GM23338 (cell line): ENCODE measurements around the gene TMEM11.

Experiments used
- CREB1 ChIP-seq: fragments of 250-450 bp; sonication (Bioruptor Pico); IDR thresholded peaks from 2 replicates; pipeline ENCODE4 v1.5.0; 2020; ENCODE audit warnings: low read depth, mild to moderate bottlenecking, moderate library complexity
- EZH2 ChIP-seq: fragments of 200-600 bp; sonication (generic); IDR thresholded peaks from one replicate; pipeline ENCODE4 v1.8.0; 2017; ENCODE audit warnings: antibody characterized with exemption, mild to moderate bottlenecking, low read depth; ENCODE audit not compliant: unreplicated experiment
- EZH2phosphoT487 ChIP-seq: fragments of 200-600 bp; sonication (generic); IDR thresholded peaks from one replicate; pipeline ENCODE4 v1.8.1; 2018; ENCODE audit warnings: antibody characterized with exemption; ENCODE audit not compliant: unreplicated experiment
- JUNB ChIP-seq: IDR thresholded peaks from one replicate; pipeline ENCODE4 v1.6.1; 2016; ENCODE audit warnings: antibody characterized with exemption; ENCODE audit not compliant: unreplicated experiment
- POLR2AphosphoS5 ChIP-seq: IDR thresholded peaks from 2 replicates; pipeline ENCODE4 v1.6.1; 2016; ENCODE audit warnings: antibody characterized with exemption, low read depth
- STAT1 ChIP-seq: IDR thresholded peaks from one replicate; pipeline ENCODE4 v1.6.1; 2016; ENCODE audit warnings: antibody characterized with exemption; ENCODE audit not compliant: unreplicated experiment
- ZNF114 ChIP-seq: fragments of 250-450 bp; sonication (Bioruptor Pico); IDR thresholded peaks from 2 replicates; pipeline ENCODE4 v1.5.0; 2020; ENCODE audit warnings: mild to moderate bottlenecking, moderate library complexity
- ZNF462 ChIP-seq: fragments of 250-450 bp; sonication (Bioruptor Pico); IDR thresholded peaks from 2 replicates; pipeline ENCODE4 v1.5.0; 2020; ENCODE audit warnings: mild to moderate bottlenecking, moderate library complexity
- TF ChIP-seq, protein P1 (sequence below), 2 experiments: fragments of 200-600 bp in 1 of 2; sonication (generic) in 1 of 2; conservative IDR thresholded peaks; 2 replicates each; pipeline versions ENCODE4 v1.5.1 to v1.6.1; 2016 to 2017; ENCODE audit warnings: antibody characterized with exemption in 2 of 2, low read depth in 2 of 2, mild to moderate bottlenecking in 2 of 2, moderate library complexity in 1 of 2
- TF ChIP-seq, protein P2 (sequence below): IDR thresholded peaks from one replicate; pipeline ENCODE4 v1.6.1; 2018; ENCODE audit warnings: antibody characterized with exemption; ENCODE audit not compliant: unreplicated experiment
- TF ChIP-seq, protein P3 (sequence below): IDR thresholded peaks from 2 replicates; pipeline ENCODE4 v1.6.1; 2016; ENCODE audit warnings: antibody characterized with exemption

- TF ChIP-seq, protein P1, sequence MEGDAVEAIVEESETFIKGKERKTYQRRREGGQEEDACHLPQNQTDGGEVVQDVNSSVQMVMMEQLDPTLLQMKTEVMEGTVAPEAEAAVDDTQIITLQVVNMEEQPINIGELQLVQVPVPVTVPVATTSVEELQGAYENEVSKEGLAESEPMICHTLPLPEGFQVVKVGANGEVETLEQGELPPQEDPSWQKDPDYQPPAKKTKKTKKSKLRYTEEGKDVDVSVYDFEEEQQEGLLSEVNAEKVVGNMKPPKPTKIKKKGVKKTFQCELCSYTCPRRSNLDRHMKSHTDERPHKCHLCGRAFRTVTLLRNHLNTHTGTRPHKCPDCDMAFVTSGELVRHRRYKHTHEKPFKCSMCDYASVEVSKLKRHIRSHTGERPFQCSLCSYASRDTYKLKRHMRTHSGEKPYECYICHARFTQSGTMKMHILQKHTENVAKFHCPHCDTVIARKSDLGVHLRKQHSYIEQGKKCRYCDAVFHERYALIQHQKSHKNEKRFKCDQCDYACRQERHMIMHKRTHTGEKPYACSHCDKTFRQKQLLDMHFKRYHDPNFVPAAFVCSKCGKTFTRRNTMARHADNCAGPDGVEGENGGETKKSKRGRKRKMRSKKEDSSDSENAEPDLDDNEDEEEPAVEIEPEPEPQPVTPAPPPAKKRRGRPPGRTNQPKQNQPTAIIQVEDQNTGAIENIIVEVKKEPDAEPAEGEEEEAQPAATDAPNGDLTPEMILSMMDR (conservative IDR thresholded peaks at IDR 0.05; ENCODE audit: low read depth in 2 of 2), result peak in 1 of 2 experiments; percentile 14; a peak in 1 of 4 replicates
- TF ChIP-seq, protein P2, sequence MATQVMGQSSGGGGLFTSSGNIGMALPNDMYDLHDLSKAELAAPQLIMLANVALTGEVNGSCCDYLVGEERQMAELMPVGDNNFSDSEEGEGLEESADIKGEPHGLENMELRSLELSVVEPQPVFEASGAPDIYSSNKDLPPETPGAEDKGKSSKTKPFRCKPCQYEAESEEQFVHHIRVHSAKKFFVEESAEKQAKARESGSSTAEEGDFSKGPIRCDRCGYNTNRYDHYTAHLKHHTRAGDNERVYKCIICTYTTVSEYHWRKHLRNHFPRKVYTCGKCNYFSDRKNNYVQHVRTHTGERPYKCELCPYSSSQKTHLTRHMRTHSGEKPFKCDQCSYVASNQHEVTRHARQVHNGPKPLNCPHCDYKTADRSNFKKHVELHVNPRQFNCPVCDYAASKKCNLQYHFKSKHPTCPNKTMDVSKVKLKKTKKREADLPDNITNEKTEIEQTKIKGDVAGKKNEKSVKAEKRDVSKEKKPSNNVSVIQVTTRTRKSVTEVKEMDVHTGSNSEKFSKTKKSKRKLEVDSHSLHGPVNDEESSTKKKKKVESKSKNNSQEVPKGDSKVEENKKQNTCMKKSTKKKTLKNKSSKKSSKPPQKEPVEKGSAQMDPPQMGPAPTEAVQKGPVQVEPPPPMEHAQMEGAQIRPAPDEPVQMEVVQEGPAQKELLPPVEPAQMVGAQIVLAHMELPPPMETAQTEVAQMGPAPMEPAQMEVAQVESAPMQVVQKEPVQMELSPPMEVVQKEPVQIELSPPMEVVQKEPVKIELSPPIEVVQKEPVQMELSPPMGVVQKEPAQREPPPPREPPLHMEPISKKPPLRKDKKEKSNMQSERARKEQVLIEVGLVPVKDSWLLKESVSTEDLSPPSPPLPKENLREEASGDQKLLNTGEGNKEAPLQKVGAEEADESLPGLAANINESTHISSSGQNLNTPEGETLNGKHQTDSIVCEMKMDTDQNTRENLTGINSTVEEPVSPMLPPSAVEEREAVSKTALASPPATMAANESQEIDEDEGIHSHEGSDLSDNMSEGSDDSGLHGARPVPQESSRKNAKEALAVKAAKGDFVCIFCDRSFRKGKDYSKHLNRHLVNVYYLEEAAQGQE, result no peak
- TF ChIP-seq EZH2 (no peak), STAT1 (no peak), POLR2AphosphoS5 (no peak), JUNB (no peak), CREB1 (CRISPR knock-in tag) (no peak), EZH2phosphoT487 (no peak), ZNF462 (CRISPR knock-in tag) (no peak), ZNF114 (CRISPR knock-in tag) (no peak)
- TF ChIP-seq, protein P3, sequence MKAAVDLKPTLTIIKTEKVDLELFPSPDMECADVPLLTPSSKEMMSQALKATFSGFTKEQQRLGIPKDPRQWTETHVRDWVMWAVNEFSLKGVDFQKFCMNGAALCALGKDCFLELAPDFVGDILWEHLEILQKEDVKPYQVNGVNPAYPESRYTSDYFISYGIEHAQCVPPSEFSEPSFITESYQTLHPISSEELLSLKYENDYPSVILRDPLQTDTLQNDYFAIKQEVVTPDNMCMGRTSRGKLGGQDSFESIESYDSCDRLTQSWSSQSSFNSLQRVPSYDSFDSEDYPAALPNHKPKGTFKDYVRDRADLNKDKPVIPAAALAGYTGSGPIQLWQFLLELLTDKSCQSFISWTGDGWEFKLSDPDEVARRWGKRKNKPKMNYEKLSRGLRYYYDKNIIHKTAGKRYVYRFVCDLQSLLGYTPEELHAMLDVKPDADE, result no peak
Observed at GRCh38 chr17:21176773-21177395, 37.1 kb downstream of the TMEM11 start.
